ENCODE results near the gene SOX18. TPM values are rescaled to one million over a fixed set of nuclear protein-coding genes. Genes with fewer than 3 reads are reported as not detected.

The SOX18 gene
- total and polyA plus RNA-seq, 2 of the 13 experiments (the other 11 are each of a cell fraction or from before 2014, with no cell fraction given): 1.6 to 1.9 TPM

DNA sequence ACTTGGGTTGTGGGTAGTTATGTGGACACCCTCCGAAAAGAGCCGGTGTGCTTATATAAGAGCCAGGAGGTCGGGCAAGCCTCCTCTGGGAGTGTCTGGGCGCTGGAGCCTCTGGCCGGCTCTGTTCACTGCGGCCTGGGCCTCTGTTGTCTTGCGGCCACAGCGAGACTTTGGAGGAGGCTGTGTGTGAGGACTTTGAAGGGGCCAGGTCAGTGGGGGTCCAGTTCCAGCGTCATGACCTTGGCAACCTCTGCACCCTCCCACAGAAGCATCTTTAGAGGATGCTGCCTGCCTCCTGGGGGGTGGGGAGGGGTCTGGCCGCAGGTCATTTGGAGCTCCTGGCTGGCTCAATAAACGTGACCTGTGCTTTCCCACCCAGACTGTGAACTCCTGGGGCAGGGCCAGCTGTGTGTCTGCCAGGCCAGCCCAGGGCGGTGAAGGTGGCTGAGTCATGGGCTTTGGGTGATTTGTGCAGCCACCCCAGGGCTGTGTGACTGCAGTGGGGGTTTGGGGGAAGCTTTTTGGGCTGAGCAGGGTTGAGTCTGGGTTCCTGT lies 14.8 kb upstream of the SOX18 start (continued):
- TF ChIP-seq, protein P1, sequence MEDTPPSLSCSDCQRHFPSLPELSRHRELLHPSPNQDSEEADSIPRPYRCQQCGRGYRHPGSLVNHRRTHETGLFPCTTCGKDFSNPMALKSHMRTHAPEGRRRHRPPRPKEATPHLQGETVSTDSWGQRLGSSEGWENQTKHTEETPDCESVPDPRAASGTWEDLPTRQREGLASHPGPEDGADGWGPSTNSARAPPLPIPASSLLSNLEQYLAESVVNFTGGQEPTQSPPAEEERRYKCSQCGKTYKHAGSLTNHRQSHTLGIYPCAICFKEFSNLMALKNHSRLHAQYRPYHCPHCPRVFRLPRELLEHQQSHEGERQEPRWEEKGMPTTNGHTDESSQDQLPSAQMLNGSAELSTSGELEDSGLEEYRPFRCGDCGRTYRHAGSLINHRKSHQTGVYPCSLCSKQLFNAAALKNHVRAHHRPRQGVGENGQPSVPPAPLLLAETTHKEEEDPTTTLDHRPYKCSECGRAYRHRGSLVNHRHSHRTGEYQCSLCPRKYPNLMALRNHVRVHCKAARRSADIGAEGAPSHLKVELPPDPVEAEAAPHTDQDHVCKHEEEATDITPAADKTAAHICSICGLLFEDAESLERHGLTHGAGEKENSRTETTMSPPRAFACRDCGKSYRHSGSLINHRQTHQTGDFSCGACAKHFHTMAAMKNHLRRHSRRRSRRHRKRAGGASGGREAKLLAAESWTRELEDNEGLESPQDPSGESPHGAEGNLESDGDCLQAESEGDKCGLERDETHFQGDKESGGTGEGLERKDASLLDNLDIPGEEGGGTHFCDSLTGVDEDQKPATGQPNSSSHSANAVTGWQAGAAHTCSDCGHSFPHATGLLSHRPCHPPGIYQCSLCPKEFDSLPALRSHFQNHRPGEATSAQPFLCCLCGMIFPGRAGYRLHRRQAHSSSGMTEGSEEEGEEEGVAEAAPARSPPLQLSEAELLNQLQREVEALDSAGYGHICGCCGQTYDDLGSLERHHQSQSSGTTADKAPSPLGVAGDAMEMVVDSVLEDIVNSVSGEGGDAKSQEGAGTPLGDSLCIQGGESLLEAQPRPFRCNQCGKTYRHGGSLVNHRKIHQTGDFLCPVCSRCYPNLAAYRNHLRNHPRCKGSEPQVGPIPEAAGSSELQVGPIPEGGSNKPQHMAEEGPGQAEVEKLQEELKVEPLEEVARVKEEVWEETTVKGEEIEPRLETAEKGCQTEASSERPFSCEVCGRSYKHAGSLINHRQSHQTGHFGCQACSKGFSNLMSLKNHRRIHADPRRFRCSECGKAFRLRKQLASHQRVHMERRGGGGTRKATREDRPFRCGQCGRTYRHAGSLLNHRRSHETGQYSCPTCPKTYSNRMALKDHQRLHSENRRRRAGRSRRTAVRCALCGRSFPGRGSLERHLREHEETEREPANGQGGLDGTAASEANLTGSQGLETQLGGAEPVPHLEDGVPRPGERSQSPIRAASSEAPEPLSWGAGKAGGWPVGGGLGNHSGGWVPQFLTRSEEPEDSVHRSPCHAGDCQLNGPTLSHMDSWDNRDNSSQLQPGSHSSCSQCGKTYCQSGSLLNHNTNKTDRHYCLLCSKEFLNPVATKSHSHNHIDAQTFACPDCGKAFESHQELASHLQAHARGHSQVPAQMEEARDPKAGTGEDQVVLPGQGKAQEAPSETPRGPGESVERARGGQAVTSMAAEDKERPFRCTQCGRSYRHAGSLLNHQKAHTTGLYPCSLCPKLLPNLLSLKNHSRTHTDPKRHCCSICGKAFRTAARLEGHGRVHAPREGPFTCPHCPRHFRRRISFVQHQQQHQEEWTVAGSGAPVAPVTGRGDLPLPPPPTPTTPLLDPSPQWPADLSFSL (CRISPR knock-in tag; IDR thresholded peaks at IDR 0.05): no peak
- peak; percentile 32 for TF ChIP-seq ZNF781 (CRISPR knock-in tag; IDR thresholded peaks at IDR 0.05; ENCODE audit: borderline replicate concordance, not compliant biosample characterization)
- no peak for TF ChIP-seq ZNF777 (CRISPR knock-in tag; IDR thresholded peaks at IDR 0.05)
- TF ChIP-seq, protein P2, sequence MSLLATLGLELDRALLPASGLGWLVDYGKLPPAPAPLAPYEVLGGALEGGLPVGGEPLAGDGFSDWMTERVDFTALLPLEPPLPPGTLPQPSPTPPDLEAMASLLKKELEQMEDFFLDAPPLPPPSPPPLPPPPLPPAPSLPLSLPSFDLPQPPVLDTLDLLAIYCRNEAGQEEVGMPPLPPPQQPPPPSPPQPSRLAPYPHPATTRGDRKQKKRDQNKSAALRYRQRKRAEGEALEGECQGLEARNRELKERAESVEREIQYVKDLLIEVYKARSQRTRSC (CRISPR knock-in tag; IDR thresholded peaks at IDR 0.05; ENCODE audit: low read depth): peak; percentile 75; the same call in 1 of the 2 replicates
- TF ChIP-seq ZNF720 (CRISPR knock-in tag; IDR thresholded peaks at IDR 0.05): no peak
- TF ChIP-seq, protein P3, sequence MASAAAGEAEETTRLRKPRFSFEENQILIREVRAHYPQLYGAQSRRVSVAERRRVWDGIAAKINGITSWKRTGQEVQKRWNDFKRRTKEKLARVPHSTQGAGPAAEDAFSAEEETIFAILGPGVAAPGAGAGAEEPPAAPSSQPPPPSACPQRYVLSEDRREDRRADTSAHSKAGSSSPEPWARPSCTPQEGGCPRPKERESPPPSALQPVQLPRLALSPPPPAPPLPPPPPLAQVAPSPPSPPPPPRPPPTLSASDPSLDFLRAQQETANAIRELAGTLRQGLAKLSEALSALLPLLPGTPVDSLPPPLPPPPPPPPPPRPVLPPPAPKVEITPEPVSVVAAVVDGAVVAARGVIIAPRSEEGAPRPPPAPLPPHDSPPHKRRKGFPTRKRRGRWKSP (CRISPR knock-in tag; IDR thresholded peaks at IDR 0.05): no peak
- no peak for TF ChIP-seq HDAC2 (CRISPR knock-in tag; IDR thresholded peaks at IDR 0.05)
- no peak for TF ChIP-seq ZFP36L1 (CRISPR knock-in tag; IDR thresholded peaks at IDR 0.05)
- TF ChIP-seq HIVEP1 (CRISPR knock-in tag; IDR thresholded peaks at IDR 0.05): no peak
- TF ChIP-seq ZNF768 (CRISPR knock-in tag; IDR thresholded peaks at IDR 0.05): no peak
- TF ChIP-seq ZNF335 (CRISPR knock-in tag; IDR thresholded peaks at IDR 0.05): no peak

All from HepG2 (cell line).